NCI-H2081 (cell line): ENCODE results near the gene SIGLEC9.

ENCODE experiments used
- DNase-seq, 2 experiments: peaks; one replicate each; lab custom pipeline; 2025; lab: John Stamatoyannopoulos, UW

Gene SIGLEC9

GRCh38 chr19:51124729-51125128 is at the start of gene SIGLEC9:
Gene SIGLEC9, plus strand, starts transcription at chr19:51124906. Its CDS starts 69 bp downstream, at chr19:51124975.
- no peak for DNase-seq

- DNase-seq = no peak
Observed at GRCh38 chr19:51075998-51076397, 48.7 kb upstream of the SIGLEC9 start.

GRCh38 chr19:51076631-51077213 is 48.0 kb upstream of the SIGLEC9 start:
- no peak for DNase-seq

GRCh38 chr19:51078104-51078503 is 46.6 kb upstream of the SIGLEC9 start:
- DNase-seq = no peak

- DNase-seq = no peak
Observed at GRCh38 chr19:51078731-51079130, 46.0 kb upstream of the SIGLEC9 start.

- DNase-seq = no peak
Observed at GRCh38 chr19:51079481-51080110, 45.1 kb upstream of the SIGLEC9 start.

- no peak for DNase-seq
Observed at GRCh38 chr19:51081476-51081875, 43.2 kb upstream of the SIGLEC9 start.

- no peak for DNase-seq
Observed at GRCh38 chr19:51082611-51083010, 42.1 kb upstream of the SIGLEC9 start, which contains the start of gene KLK14. Gene KLK14, minus strand, starts transcription at chr19:51082887. Its CDS starts 273 bp downstream, at chr19:51082614.

- DNase-seq = no peak
Observed at GRCh38 chr19:51083181-51083580, 41.5 kb upstream of the SIGLEC9 start.

GRCh38 chr19:51083783-51084182 is 40.9 kb upstream of the SIGLEC9 start:
- DNase-seq = no peak

GRCh38 chr19:51084505-51084904 is 40.2 kb upstream of the SIGLEC9 start:
- DNase-seq = no peak

- DNase-seq = no peak
Observed at GRCh38 chr19:51086153-51086850, 38.4 kb upstream of the SIGLEC9 start.

GRCh38 chr19:51089786-51090185 is 34.9 kb upstream of the SIGLEC9 start:
- no peak for DNase-seq

- no peak for DNase-seq
Observed at GRCh38 chr19:51090471-51090870, 34.2 kb upstream of the SIGLEC9 start.

- no peak for DNase-seq
Observed at GRCh38 chr19:51091126-51091525, 33.6 kb upstream of the SIGLEC9 start.

GRCh38 chr19:51091895-51092873 is 32.5 kb upstream of the SIGLEC9 start:
- no peak for DNase-seq

- no peak for DNase-seq
Observed at GRCh38 chr19:51093101-51093500, 31.6 kb upstream of the SIGLEC9 start.

- DNase-seq = no peak
Observed at GRCh38 chr19:51093510-51094345, 31.0 kb upstream of the SIGLEC9 start.

- no peak for DNase-seq
Observed at GRCh38 chr19:51094696-51095279, 29.9 kb upstream of the SIGLEC9 start.

- DNase-seq = no peak
Observed at GRCh38 chr19:51096473-51097165, 28.1 kb upstream of the SIGLEC9 start.
